HG03575 (cell line): ENCODE data around the gene DHX58.

Experiments
- ATAC-seq: cut with Tn5 transposase; IDR thresholded peaks from one replicate; pipeline ENCODE4 v1.9.1; 2021; ENCODE audit not compliant: unreplicated experiment, insufficient number of reproducible peaks, low FRiP score; ENCODE audit errors: extremely low read depth

Gene DHX58

GRCh38 chr17:42113293-42114069 is 967 bp upstream of the DHX58 start:
- no peak for ATAC-seq

GRCh38 chr17:42111871-42112551 is 503 bp downstream of the DHX58 start:
- ATAC-seq: no peak

- ATAC-seq: no peak
Measured at GRCh38 chr17:42111265-42111636, 1.3 kb downstream of the DHX58 start.

GRCh38 chr17:42110301-42111264 is 1.9 kb downstream of the DHX58 start:
- no peak for ATAC-seq

GRCh38 chr17:42109086-42109485 is 3.4 kb downstream of the DHX58 start:
- no peak for ATAC-seq

GRCh38 chr17:42107597-42108576 is 4.6 kb downstream of the DHX58 start:
- ATAC-seq: no peak

- no peak for ATAC-seq
Measured at GRCh38 chr17:42107124-42107523, 5.4 kb downstream of the DHX58 start.

- no peak for ATAC-seq
Measured at GRCh38 chr17:42106009-42106408, 6.5 kb downstream of the DHX58 start.

GRCh38 chr17:42104264-42104663 is 8.2 kb downstream of the DHX58 start:
- no peak for ATAC-seq

- no peak for ATAC-seq
Measured at GRCh38 chr17:42103221-42103954, 9.1 kb downstream of the DHX58 start.

GRCh38 chr17:42101513-42102292 is 10.8 kb downstream of the DHX58 start:
- no peak for ATAC-seq

- no peak for ATAC-seq
Measured at GRCh38 chr17:42098730-42099399, 13.6 kb downstream of the DHX58 start.

- no peak for ATAC-seq
Measured at GRCh38 chr17:42097691-42098631, 14.6 kb downstream of the DHX58 start, which contains the start of gene ZNF385C. Gene ZNF385C, minus strand, starts transcription at chr17:42098473. Its CDS starts 35,417 bp downstream, at chr17:42063056.

GRCh38 chr17:42096360-42097111 is 16.0 kb downstream of the DHX58 start:
- no peak for ATAC-seq
